ENCODE results near the gene RAB26.

Gene RAB26

GRCh38 chr16:2179576-2179975 is 31.2 kb downstream of the RAB26 start:
- ATAC-seq = no peak

GRCh38 chr16:2180461-2180860 is 32.0 kb downstream of the RAB26 start:
- ATAC-seq = no peak
- TF ChIP-seq ESRRG (CRISPR knock-in tag; IDR thresholded peaks at IDR 0.05) = no peak
- TF ChIP-seq ISL1 (CRISPR knock-in tag; IDR thresholded peaks at IDR 0.05) = no peak
- no peak for TF ChIP-seq TSHZ2 (CRISPR knock-in tag; IDR thresholded peaks at IDR 0.05)
- no peak for TF ChIP-seq PPARA (CRISPR knock-in tag; IDR thresholded peaks at IDR 0.05; ENCODE audit: borderline replicate concordance)
- no peak for TF ChIP-seq OSR1 (CRISPR knock-in tag; IDR thresholded peaks at IDR 0.05)
- no peak for TF ChIP-seq TOX (CRISPR knock-in tag; IDR thresholded peaks at IDR 0.05; ENCODE audit: borderline replicate concordance)
- TF ChIP-seq PATZ1 (CRISPR knock-in tag; IDR thresholded peaks at IDR 0.05; ENCODE audit: borderline replicate concordance) = no peak
- TF ChIP-seq BACH2 (CRISPR knock-in tag; IDR thresholded peaks at IDR 0.05; ENCODE audit: borderline replicate concordance) = no peak
- no peak for TF ChIP-seq ZNF8 (CRISPR knock-in tag; IDR thresholded peaks at IDR 0.05)
- TF ChIP-seq GLIS3 (CRISPR knock-in tag; IDR thresholded peaks at IDR 0.05) = no peak
- no peak for TF ChIP-seq RARB (CRISPR knock-in tag; IDR thresholded peaks at IDR 0.05)
- TF ChIP-seq ZC3H10 (CRISPR knock-in tag; IDR thresholded peaks at IDR 0.05) = no peak
- no peak for TF ChIP-seq ZNF70 (CRISPR knock-in tag; IDR thresholded peaks at IDR 0.05)
- no peak for TF ChIP-seq CSDC2 (CRISPR knock-in tag; IDR thresholded peaks at IDR 0.05)

More at GRCh38 chr16:2179576-2179975, 31.2 kb downstream of the RAB26 start:
- no peak for TF ChIP-seq SNAI2 (CRISPR knock-in tag; IDR thresholded peaks at IDR 0.05)
- no peak for TF ChIP-seq BACH2 (CRISPR knock-in tag; IDR thresholded peaks at IDR 0.05; ENCODE audit: borderline replicate concordance)
- no peak for TF ChIP-seq ISL1 (CRISPR knock-in tag; IDR thresholded peaks at IDR 0.05)
- no peak for TF ChIP-seq ESRRG (CRISPR knock-in tag; IDR thresholded peaks at IDR 0.05)
- TF ChIP-seq CSDC2 (CRISPR knock-in tag; IDR thresholded peaks at IDR 0.05) = no peak
- TF ChIP-seq PATZ1 (CRISPR knock-in tag; IDR thresholded peaks at IDR 0.05; ENCODE audit: borderline replicate concordance) = no peak
- no peak for TF ChIP-seq POU6F1 (CRISPR knock-in tag; IDR thresholded peaks at IDR 0.05; ENCODE audit: borderline replicate concordance, low read depth)
- TF ChIP-seq RARB (CRISPR knock-in tag; IDR thresholded peaks at IDR 0.05) = no peak
- TF ChIP-seq GLIS3 (CRISPR knock-in tag; IDR thresholded peaks at IDR 0.05) = no peak
- TF ChIP-seq OSR1 (CRISPR knock-in tag; IDR thresholded peaks at IDR 0.05) = no peak
- no peak for TF ChIP-seq ZNF565 (CRISPR knock-in tag; conservative IDR thresholded peaks at IDR 0.05; ENCODE audit: low read depth)
- TF ChIP-seq TCF4 (CRISPR knock-in tag; IDR thresholded peaks at IDR 0.05; ENCODE audit: borderline replicate concordance) = no peak
- no peak for TF ChIP-seq ARNTL (CRISPR knock-in tag; IDR thresholded peaks at IDR 0.05; ENCODE audit: borderline replicate concordance, low read depth)
- no peak for TF ChIP-seq CREB5 (CRISPR knock-in tag; IDR thresholded peaks at IDR 0.05; ENCODE audit: low read depth)
- no peak for TF ChIP-seq TSHZ2 (CRISPR knock-in tag; IDR thresholded peaks at IDR 0.05)

Data from SK-N-SH treated with all-trans-retinoic acid at 6 μM for 48 hours (cell line).